Endothelial cell of umbilical vein (primary cell): ENCODE data around the gene ZNF618. TPM values are rescaled to one million over a fixed set of nuclear protein-coding genes. Genes with fewer than 3 reads are reported as not detected.

Experiments
- BruUV-seq: library from RNA; stranded (reverse); fragments of 400-500 nt; replicated peaks from 2 replicates; lab custom pipeline; 2021; lab: Mats Ljungman, UMichigan
- CTCF ChIA-PET: fragments of 300-600, 350-600 bp; sonication (Branson Sonifier 250); formaldehyde crosslinking; loops from one replicate; lab custom pipeline; 2021; ENCODE audit warnings: antibody characterized with exemption, inconsistent platforms; lab: Charles Lee
- POLR2A ChIA-PET: fragments of 300-600, 350-600 bp; sonication (Branson Sonifier 250); formaldehyde crosslinking; loops from one replicate; lab custom pipeline; 2021; ENCODE audit warnings: antibody characterized with exemption, inconsistent platforms; lab: Charles Lee
- DNase-seq: peaks from one replicate; pipeline ENCODE4 v3.0.0-alpha.2; 2011; ENCODE audit warnings: low read depth, low spot score
- FAIRE-seq: peaks from 2 replicates; lab custom pipeline; 2011; peaks lifted over from hg19 to GRCh38; lab: Jason Lieb, UNC
- H2AFZ ChIP-seq: 2 replicates; pipeline ENCODE4 v1.6.0; 2012; ENCODE audit warnings: low read depth, low read length, control low read depth, inconsistent platforms
- H3K27ac ChIP-seq: 2 replicates; pipeline ENCODE4 v1.5.1; 2011; ENCODE audit warnings: low read depth, mild to moderate bottlenecking, control low read depth, low read length, moderate library complexity; ENCODE audit not compliant: insufficient read depth
- H3K27me3 ChIP-seq, 2 experiments: 2 replicates each; pipeline versions ENCODE4 v1.6.0 to v1.6.1; 2011; ENCODE audit warnings: low read length in 2 of 2, mixed read lengths in 1 of 2; ENCODE audit not compliant: control insufficient read depth in 2 of 2, insufficient read depth in 2 of 2
- H3K36me3 ChIP-seq, 2 experiments: 2 replicates in 1 of 2; 3 replicates in 1 of 2; pipeline ENCODE4 v1.5.1; 2011; ENCODE audit warnings: low read length in 2 of 2, mild to moderate bottlenecking in 1 of 2, moderate library complexity in 1 of 2; ENCODE audit not compliant: control insufficient read depth in 2 of 2, insufficient read depth in 2 of 2; ENCODE audit errors: extremely low read depth in 1 of 2
- H3K4me1 ChIP-seq: 3 replicates; pipeline ENCODE4 v1.5.1; 2011; ENCODE audit warnings: mild to moderate bottlenecking, low read length; ENCODE audit not compliant: control insufficient read depth, insufficient read depth; ENCODE audit errors: extremely low read depth
- H3K4me2 ChIP-seq: 2 replicates; pipeline ENCODE4 v1.6.1; 2011; ENCODE audit warnings: low read length, control low read depth, mixed read lengths; ENCODE audit not compliant: insufficient read depth
- H3K4me3 ChIP-seq, 3 experiments: fragments of 200-600 bp in 1 of 3; sonication (generic), shearing (Covaris generic) in 1 of 3; replicated peaks in 1 of 3; 2 replicates each; pipeline ENCODE4 v1.5.1; 2011 to 2016; ENCODE audit warnings: control low read depth in 3 of 3, low read length in 3 of 3, mild to moderate bottlenecking in 2 of 3, inconsistent platforms in 1 of 3, low read depth in 1 of 3, moderate library complexity in 1 of 3; ENCODE audit not compliant: insufficient read depth in 1 of 3
- H3K79me2 ChIP-seq: 2 replicates; pipeline ENCODE4 v1.6.0; 2012; ENCODE audit warnings: low read length, inconsistent platforms; ENCODE audit not compliant: control insufficient read depth, insufficient read depth
- H3K9ac ChIP-seq: replicated peaks from 2 replicates; pipeline ENCODE3; 2011; ENCODE audit warnings: low read length, control low read depth; ENCODE audit not compliant: insufficient read depth; ENCODE audit errors: extremely low read depth
- H3K9me1 ChIP-seq: replicated peaks from 3 replicates; pipeline ENCODE4 v1.6.0; 2011; ENCODE audit warnings: mild to moderate bottlenecking, low read length; ENCODE audit not compliant: control insufficient read depth, insufficient read depth; ENCODE audit errors: extremely low read depth
- H3K9me3 ChIP-seq: replicated peaks from 2 replicates; pipeline ENCODE4 v1.5.1; 2012; ENCODE audit warnings: low read length, inconsistent platforms; ENCODE audit not compliant: control insufficient read depth, insufficient read depth
- H4K20me1 ChIP-seq: replicated peaks from 2 replicates; pipeline ENCODE3; 2011; ENCODE audit warnings: mild to moderate bottlenecking, low read length; ENCODE audit not compliant: control insufficient read depth, insufficient read depth; ENCODE audit errors: extremely low read depth
- CTCF ChIP-seq, 2 donors: IDR thresholded peaks; 1 replicate in 1 of 2; 2 replicates in 1 of 2; pipeline ENCODE4 v1.5.1; 2011; ENCODE audit warnings: low read length in 2 of 2, mild to moderate bottlenecking in 2 of 2, moderate library complexity in 2 of 2, control low read depth in 1 of 2, inconsistent platforms in 1 of 2, low read depth in 1 of 2; ENCODE audit not compliant: insufficient read depth in 1 of 2; ENCODE audit errors: extremely low read depth in 1 of 2
- EZH2 ChIP-seq: IDR thresholded peaks from 2 replicates; pipeline ENCODE4 v1.6.1; 2012; ENCODE audit warnings: borderline replicate concordance, low read depth, mild to moderate bottlenecking, moderate library complexity, low read length, inconsistent platforms; ENCODE audit not compliant: severe bottlenecking
- FOS ChIP-seq: IDR thresholded peaks from 2 replicates; pipeline ENCODE4 v1.6.1; 2011; ENCODE audit warnings: mild to moderate bottlenecking, low read length, moderate library complexity, borderline replicate concordance; ENCODE audit not compliant: insufficient read depth
- GATA2 ChIP-seq: IDR thresholded peaks from 2 replicates; pipeline ENCODE4 v1.7.0; 2011; ENCODE audit warnings: low read depth, mild to moderate bottlenecking, moderate library complexity, mixed read lengths, low read length; ENCODE audit not compliant: insufficient read length, insufficient read depth
- JUN ChIP-seq: IDR thresholded peaks from 2 replicates; pipeline ENCODE4 v1.6.1; 2011; ENCODE audit warnings: borderline replicate concordance, low read depth; ENCODE audit not compliant: insufficient read length, insufficient read depth
- MAX ChIP-seq: IDR thresholded peaks from 2 replicates; pipeline ENCODE4 v1.6.1; 2011; ENCODE audit not compliant: insufficient read depth, insufficient read length
- MYC ChIP-seq: IDR thresholded peaks from one replicate; pipeline ENCODE4 v1.6.1; 2011; ENCODE audit warnings: mild to moderate bottlenecking, low read depth, low read length
- POLR2A ChIP-seq: IDR thresholded peaks from 2 replicates; pipeline ENCODE4 v1.6.1; 2012; ENCODE audit warnings: low read depth, mild to moderate bottlenecking, control low read depth, low read length
- POLR2AphosphoS5 ChIP-seq: IDR thresholded peaks from 2 replicates; pipeline ENCODE4 v1.6.1; 2012; ENCODE audit warnings: low read depth, mild to moderate bottlenecking, control low read depth, low read length, moderate library complexity; ENCODE audit not compliant: insufficient read depth
- dilution Hi-C: fragments of 300-500 bp; cut with MboI; formaldehyde crosslinking; loops from one replicate; pipeline ENCODE4 v1.15.0; 2019; ENCODE audit warnings: low sequenced_read_pairs; ENCODE audit not compliant: extremely low pct_ligation_motif_present
- intact Hi-C: fragments of 100-400 bp; cut with micrococcal nuclease; formaldehyde crosslinking; loops from one replicate; pipeline ENCODE4 v1.10.0; 2022
- polyA plus RNA-seq, 4 experiments: library from polyadenylated mRNA; depleted of rRNA in 3 of 4; stranded (reverse) in 3 of 4; unstranded in 1 of 4; fragments of >200 nt; gene quantifications; 2 replicates each; pipeline versions ENCODE4 v1.2.1 to v1.2.3, GENCODE V29; 2011 to 2012; ENCODE audit warnings: missing spikeins in 1 of 4
- total RNA-seq: library from RNA; stranded (reverse); gene quantifications from 2 replicates; pipeline ENCODE4 v1.2.3, GENCODE V29; 2021

The ZNF618 gene
- total and polyA plus RNA-seq, 2 donors (not counting 3 experiments of a cell fraction or from before 2014, with no cell fraction given), result 22.6 to 80.3 TPM

GRCh38 chr9:114028646-114029045 is 152.5 kb downstream of the ZNF618 start:
- Histone ChIP-seq H3K36me3 (peaks cover 25 to 46% of the 10 kb centered on the region in 2 experiments), H2AFZ (no peak overlapping the region), H3K4me1 (peaks cover 6% of the 10 kb centered on the region), H3K4me2 (no peak overlapping the region), H3K9me1 (no peaks in the 10 kb centered on the region), H3K27ac (no peak overlapping the region), H3K79me2 (no peaks in the 10 kb centered on the region), H3K9ac (no peak overlapping the region), H3K4me3 (no peak overlapping the region), H3K27me3 (no peaks in the 10 kb centered on the region), H3K9me3 (no peaks in the 10 kb centered on the region), H4K20me1 (no peaks in the 10 kb centered on the region)
- no peak for FAIRE-seq
- BruUV-seq, result no TSS peak
- CTCF ChIA-PET, result interaction anchor here (1.4 kb wide), 1 partner anchor 152 kb away, joined by 3 read pairs; the partner anchor contains the start of gene ZNF618
- DNase-seq, result no peak
- dilution Hi-C loops, result no loop called here
- TF ChIP-seq MAX, result no peak
- TF ChIP-seq POLR2A, result no peak
- no peak for TF ChIP-seq MYC
- no peak for TF ChIP-seq FOS
- TF ChIP-seq POLR2AphosphoS5, result no peak
- no peak for TF ChIP-seq JUN
- no peak for TF ChIP-seq EZH2
- TF ChIP-seq GATA2, result no peak
- no peak for TF ChIP-seq CTCF (IDR thresholded peaks at IDR 0.05; ENCODE audit: extremely low read depth in 1 of 2, insufficient read depth in 1 of 2, low read depth in 1 of 2, low read length in 2 of 2)
- intact Hi-C loops, result no loop called here
- POLR2A ChIA-PET, result no interaction called here
